Right cardiac atrium (tissue), 5 donors: Measurements from ENCODE around the gene UBE2H. TPM values are rescaled to one million over a fixed set of nuclear protein-coding genes. Genes with fewer than 3 reads are reported as not detected.
"Not testable (repeated sequence)": the region's sequence is repeated elsewhere in the genome, so short reads cannot be mapped to it uniquely, and the experiment has no call there.

ENCODE experiments used
- ATAC-seq, 2 donors: fragments of 200-7000 bp; cut with Tn5 transposase; one replicate each; pipeline versions ENCODE4 v1.8.0 to v1.9.1; 2020; ENCODE audit warnings: moderate library complexity in 2 of 2, mild to moderate bottlenecking in 1 of 2
- DNase-seq, 3 donors: peaks; one replicate each; pipeline ENCODE4 v3.0.0-alpha.2; 2020
- H3K27ac ChIP-seq: one replicate; pipeline ENCODE4 v1.5.1; 2013; ENCODE audit warnings: mild to moderate bottlenecking, low read length, control low read depth, moderate library complexity
- H3K27me3 ChIP-seq: one replicate; pipeline ENCODE4 v1.6.1; 2013; ENCODE audit not compliant: control insufficient read depth, insufficient read depth
- H3K4me1 ChIP-seq: one replicate; pipeline ENCODE4 v1.6.1; 2013; ENCODE audit warnings: low read length; ENCODE audit not compliant: control insufficient read depth, insufficient read depth
- H3K4me3 ChIP-seq: one replicate; pipeline ENCODE4 v1.5.1; 2013; ENCODE audit warnings: low read length, control low read depth
- H3K9me3 ChIP-seq: one replicate; pipeline ENCODE4 v1.6.1; 2013; ENCODE audit warnings: low read length; ENCODE audit not compliant: control insufficient read depth
- WGBS: extraction: QIAGEN DNeasy Blood & Tissue Kit; methylation state at CpG from one replicate; pipeline ENCODE4 v1.1.7; 2013; 5-methylcytosine and 5-hydroxymethylcytosine counted together
- intact Hi-C, 4 donors: fragments of 100-400 bp; cut with DNase I; formaldehyde crosslinking; loops; one replicate each; pipeline versions ENCODE4 v1.11.0 to v1.14.0; 2022 to 2023
- polyA plus RNA-seq: library from polyadenylated mRNA; stranded (reverse); fragments of 200-250 nt; gene quantifications from one replicate; pipeline ENCODE4 v1.2.3, GENCODE V29; 2013
- total RNA-seq, 4 donors: library from RNA; stranded (reverse); fragmentation: NEBNext Ultra II Directional; extraction: Animal tissue kit (Norgen Biotek cat#: 25700); gene quantifications; one replicate each; pipeline ENCODE4 v1.2.1, GENCODE V29; 2021
- donor health status: healthy with polysubstance abuse.
- donor health status: DM: no; HTN: yes; CAD: no.
- donor health status: DM: no; HTN: no; CAD: no.
- donor health status: DM: no; HTN: yes; CAD: no; lungs with severe emphysema.
- donor health status: DM: yes; HTN: yes; CAD: no.

UBE2H gene
- total and polyA plus RNA-seq, 5 donors = 38.2 to 79.0 (median 65.9) TPM

DNA sequence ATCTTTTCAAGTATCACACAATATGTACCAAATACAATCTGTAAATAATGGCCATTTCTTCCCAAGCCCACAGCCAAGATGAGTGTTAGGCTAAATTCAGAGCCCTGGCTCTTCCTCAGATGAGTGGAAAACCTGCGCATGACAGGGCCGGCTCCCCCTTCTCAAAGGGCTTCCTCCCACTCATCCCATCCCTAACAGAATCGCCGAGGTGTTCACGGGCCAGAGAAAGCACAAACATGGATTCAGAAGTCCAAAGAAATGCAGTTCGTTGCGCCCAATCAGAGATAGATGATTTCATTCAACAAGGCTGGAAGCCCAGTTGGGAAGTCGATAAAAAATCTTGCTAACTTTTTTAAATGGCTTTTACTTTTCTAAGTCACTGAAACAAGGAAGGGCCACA lies 121.8 kb downstream of the UBE2H start:
- Histone ChIP-seq H3K4me1 (peaks cover 16% of the 10 kb centered on the region), H3K27ac (peak overlapping the region; percentile 69), H3K27me3 (no peaks in the 10 kb centered on the region), H3K4me3 (no peak overlapping the region), H3K9me3 (no peaks in the 10 kb centered on the region)
- DNase-seq = no peak
- WGBS = 59% methylated on average over 8 of the region's 8 CpGs
- ATAC-seq = no peak
- intact Hi-C loops = loop anchor here in 2 of 4 donors (5.0 to 10.0 kb wide), 2 partner anchors 116 to 124 kb away; partner anchors contain the start of gene UBE2H (in 1 of the 2)

DNA sequence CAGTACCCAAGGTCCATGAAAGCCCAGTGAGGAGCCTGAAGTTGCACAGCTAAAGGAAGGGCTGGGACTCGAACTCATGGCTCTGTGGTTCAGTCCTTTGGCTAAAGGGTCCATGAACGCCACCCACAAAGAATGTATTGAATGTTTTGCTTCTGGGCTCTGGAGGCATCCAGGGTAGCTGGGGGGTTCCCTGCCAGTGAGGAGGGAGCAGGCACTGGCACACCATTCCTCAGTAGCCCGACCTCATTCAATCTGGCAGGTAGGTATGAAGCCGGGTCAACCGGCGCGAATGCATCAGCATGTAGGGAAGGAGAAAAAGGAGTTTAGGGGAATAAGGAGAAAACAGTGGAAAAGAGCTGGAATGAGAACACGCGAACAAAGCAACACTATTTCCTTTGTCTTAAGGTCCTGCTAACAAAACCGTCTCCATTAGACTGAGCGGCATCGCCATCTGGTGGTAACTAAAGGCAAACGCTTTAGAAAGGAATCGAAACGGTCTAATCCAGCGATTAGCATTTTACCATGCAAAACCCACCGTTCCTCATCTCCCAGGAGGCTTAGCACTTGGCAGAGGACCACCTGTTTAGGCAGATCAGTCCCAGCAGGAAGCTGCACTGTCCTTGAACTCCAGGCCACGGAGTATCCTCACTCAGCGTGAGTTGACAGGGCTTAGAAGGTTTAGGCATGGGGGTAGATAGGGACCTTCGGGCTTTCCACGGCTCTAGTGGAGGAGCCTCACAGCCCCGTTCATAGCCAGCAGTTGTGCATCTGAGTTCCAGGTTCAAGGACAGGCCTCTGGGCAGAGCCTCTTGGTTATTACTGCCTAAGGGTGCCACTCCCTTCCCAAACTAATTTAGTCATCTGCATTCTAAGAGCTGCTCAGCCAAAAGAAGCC lies 122.8 kb downstream of the UBE2H start:
- 13% methylated on average over 22 of the region's 22 CpGs for WGBS
- DNase-seq = peak; percentile 52 to 79 (median 64)
- intact Hi-C loops = loop anchor here (2.0 to 10.0 kb wide), 7 partner anchors 117 to 182 kb away; partner anchors contain the start of gene UBE2H (in 1 of the 4)
- peaks cover 16% of the 10 kb centered on the region for H3K4me1 ChIP-seq
- no peaks in the 10 kb centered on the region for H3K27me3 ChIP-seq
- H3K9me3 ChIP-seq = no peaks in the 10 kb centered on the region
- peak; percentile 22 to 39 for ATAC-seq
- no peak overlapping the region for H3K4me3 ChIP-seq
- peak overlapping the region; percentile 28 for H3K27ac ChIP-seq

DNA sequence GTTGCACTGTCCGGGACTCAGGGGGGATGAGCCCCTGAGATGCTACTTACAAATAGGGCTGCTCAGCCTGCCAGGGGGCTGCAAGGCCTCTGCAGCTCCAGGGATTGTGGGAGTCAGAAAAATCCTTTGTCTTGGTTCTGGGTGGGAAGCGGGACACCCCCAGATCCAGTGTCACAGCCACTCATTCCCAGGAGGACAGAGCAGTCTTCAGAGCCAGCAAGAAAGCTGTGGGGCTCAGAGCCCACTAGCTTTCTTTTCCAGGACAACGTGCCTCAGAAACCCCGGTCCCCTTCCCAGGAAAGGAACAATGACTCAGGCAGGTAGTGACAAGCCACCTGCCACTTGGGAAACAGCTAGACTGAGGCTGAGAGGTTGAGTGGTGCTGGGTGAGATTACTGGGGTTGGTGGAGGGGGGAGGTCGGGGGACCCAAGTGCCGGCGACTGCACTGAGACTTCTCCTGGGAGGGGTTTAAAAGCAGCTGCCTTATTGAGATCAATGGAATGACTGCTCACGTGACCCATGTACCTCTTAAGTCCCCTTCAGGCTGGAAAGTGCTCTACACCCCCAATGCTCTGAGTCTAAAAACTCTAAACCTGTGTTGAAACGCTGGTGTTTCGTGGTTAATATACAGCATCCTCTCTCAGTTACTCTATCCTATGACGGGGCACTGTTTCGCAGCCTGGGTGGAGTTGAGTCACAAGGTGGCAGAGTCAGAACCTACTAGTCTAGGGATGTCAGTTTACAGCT lies 123.6 kb downstream of the UBE2H start:
- DNase-seq (no peak), ATAC-seq (no peak)
- Histone ChIP-seq H3K27ac (no peak overlapping the region), H3K27me3 (no peaks in the 10 kb centered on the region), H3K4me3 (no peak overlapping the region), H3K9me3 (no peaks in the 10 kb centered on the region), H3K4me1 (peaks cover 16% of the 10 kb centered on the region)
- intact Hi-C loops = loop anchor here (2.0 to 10.0 kb wide), 5 partner anchors 162 to 183 kb away; no protein-coding TSS in a partner anchor
- WGBS = 84% methylated on average over 12 of the region's 12 CpGs

DNA sequence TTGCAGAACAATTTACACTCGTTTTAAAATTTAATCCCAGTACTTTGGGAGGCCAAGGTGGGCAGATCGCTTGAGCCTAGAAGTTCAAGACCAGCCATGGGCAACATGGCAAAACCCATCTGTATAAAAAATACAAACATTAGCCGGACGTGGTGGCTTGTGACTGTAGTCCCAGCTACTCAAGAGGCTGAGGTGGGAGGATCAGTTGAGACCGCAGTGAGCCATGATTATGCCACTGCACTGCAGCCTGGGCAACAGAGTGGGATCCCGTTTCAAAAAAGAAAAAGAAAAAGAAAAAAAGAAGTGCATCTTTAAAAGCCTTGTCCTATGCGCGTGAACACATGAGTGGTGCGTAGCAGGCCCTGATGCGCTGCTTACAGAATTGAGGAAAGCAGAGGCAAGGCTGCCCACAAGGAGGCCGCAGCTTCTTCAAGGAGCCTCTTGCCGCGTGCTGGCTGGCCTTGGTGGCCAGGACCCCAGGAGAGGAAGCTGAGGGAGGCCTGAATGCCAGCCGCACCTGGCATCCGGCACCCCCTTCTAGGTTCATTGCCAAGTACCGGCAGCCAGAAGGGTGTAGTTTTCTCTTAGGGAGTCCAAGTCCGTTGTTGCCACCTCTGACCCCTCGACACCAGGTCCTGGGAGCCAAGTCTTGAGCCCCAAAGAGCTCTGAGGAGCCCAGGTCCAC lies 124.5 kb downstream of the UBE2H start:
- peak in 1 of 3 donors; percentile 50 for DNase-seq
- 88% methylated on average over 18 of the region's 18 CpGs for WGBS
- intact Hi-C loops = loop anchor here (2.0 to 10.0 kb wide), 5 partner anchors 161 to 184 kb away; no protein-coding TSS in a partner anchor
- H3K4me3 ChIP-seq = no peak overlapping the region
- peaks cover 16% of the 10 kb centered on the region for H3K4me1 ChIP-seq
- H3K27ac ChIP-seq = no peak overlapping the region
- no peaks in the 10 kb centered on the region for H3K27me3 ChIP-seq
- no peak for ATAC-seq
- H3K9me3 ChIP-seq = no peaks in the 10 kb centered on the region

DNA sequence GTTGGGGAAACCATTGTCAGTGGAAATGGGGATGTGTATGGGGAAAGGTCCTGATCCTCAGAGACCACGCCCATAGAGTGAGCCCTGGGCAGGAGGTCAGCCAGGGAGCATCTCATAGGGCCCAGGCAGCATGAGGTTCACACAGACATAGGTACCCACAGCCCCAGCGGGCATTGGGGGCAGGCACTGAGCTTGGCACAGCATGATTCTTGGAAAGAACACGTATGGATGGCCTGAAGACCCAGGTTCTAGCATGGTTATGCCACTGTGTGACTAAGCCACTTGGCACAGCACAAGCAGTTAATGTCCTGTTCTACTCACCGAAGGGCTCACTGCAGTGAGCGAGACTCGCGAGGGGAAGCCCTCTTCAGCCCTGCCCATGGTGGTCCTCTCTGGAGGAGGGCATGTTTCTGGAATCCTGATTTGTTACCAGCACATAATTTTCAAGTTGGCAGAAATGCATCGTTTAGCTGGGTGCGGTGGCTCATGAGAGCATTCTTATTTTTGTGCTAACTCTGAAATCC lies 125.2 kb downstream of the UBE2H start:
- Histone ChIP-seq H3K4me3 (no peak overlapping the region), H3K4me1 (peaks cover 16% of the 10 kb centered on the region), H3K27ac (no peak overlapping the region), H3K9me3 (no peaks in the 10 kb centered on the region), H3K27me3 (no peaks in the 10 kb centered on the region)
- DNase-seq (no peak), ATAC-seq (no peak)
- intact Hi-C loops = loop anchor here (5.0 to 10.0 kb wide), 4 partner anchors 160 to 185 kb away; no protein-coding TSS in a partner anchor
- WGBS = 87% methylated on average over 9 of the region's 9 CpGs

DNA sequence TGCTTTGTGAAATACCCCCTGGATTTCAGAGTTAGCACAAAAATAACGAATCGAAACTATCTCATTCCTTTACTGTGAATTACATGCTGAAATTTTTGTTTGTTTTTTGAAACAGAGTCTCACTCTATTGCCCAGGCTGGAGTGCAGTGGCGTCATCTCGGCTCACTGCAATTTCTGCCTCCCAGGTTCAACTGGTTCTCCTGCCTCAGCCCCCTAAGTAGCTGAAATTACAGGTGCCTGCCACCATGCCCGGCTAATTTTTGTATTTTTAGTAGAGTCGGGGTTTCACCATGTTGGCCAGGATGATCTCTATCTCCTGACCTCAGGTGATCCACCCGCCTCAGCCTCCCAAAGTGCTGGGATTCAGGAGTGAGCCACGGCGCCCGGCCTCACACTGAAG lies 125.9 kb downstream of the UBE2H start:
- intact Hi-C loops = loop anchor here (5.0 to 10.0 kb wide), 4 partner anchors 160 to 185 kb away; no protein-coding TSS in a partner anchor
- not testable (repeated sequence) for DNase-seq, H3K27me3 ChIP-seq, H3K4me3 ChIP-seq, ATAC-seq, H3K27ac ChIP-seq, H3K9me3 ChIP-seq
- peaks cover 11% of the 10 kb centered on the region for H3K4me1 ChIP-seq
- WGBS = 80% methylated on average over 10 of the region's 10 CpGs

DNA sequence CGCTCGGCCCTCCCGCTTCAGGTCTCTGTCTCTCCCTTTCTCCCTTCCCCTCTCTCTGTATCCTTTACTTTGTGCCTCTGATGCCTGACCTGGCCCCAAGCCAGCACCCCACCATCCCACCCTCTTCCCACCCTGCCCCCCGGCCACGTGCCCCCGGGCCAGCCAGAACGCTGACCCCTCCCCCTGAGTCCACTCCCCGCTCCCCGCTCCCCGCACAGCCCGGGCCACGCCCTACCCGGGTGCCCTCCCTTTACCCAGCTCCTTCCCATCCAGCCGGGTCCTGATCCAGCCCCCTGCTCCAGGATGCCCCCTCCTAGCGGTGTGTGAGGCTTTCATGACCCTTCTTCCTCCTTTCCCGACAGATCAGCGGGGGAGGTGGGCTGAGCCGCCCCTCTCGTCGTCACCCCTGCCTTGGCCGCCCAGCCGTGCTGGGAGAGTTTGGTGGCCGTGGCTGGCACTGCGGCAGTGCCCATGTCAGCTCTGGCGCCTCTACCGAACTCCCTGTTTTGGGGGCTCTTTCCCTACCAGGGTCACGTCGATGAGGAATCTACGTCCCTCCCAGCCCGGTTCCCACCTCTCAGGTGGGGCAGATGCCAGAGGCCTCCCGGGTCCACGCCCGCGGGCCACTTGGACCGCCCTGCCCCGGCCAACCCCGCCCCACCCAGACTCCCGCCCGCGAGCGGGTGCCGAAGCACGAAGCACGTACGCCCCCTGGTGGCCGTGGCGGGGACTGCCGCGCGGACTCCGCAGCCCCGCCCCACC lies 127.4 kb downstream of the UBE2H start:
- H3K4me1 ChIP-seq = peaks cover 4% of the 10 kb centered on the region

DNA sequence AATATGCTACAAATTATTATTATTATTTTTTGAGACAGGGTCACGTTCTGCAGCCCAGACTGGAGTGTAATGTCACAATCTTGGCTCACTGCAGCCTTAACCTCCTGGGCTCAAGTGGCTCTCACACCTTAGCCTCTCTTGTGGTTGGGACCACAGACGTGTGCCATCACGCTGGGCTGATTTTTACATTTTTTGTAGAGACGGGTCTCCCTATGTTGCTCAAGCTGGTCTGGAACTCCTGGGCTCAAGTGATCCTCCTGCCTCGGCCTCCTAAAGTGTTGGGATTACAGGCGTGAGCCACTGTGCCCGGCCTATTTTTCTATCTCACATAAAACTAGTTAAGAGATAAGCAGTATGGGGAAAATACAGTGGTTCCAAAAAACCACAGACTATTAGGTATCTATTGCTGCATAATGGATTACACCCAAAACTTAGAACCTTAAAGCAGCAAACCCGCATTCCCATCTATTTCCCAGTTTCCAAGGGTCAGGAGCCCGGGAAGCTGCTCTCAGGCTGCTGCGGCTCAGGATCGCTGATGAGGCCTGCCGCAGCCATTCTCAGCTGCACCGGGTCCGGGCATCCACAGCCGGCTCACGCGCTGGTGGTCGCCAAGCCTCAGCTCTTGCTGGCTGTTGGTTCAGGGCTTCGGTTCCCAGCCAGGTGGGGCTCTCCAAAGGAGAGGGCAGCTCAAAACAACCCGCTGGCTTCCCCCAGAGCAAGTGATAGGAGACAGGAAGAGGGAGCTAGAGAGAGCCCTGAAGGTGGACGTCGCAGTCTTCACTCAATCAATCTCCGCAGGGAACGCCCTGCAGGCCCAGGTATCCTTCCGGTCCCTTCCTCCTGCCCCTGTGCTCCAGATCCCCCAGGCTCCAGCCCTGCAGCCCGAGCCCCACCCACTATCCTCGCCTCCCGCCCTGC lies 128.2 kb downstream of the UBE2H start:
- peak; percentile 24 to 32 for ATAC-seq
- H3K27me3 ChIP-seq = no peaks in the 10 kb centered on the region
- intact Hi-C loops = loop anchor here (5.0 to 10.0 kb wide), 4 partner anchors 157 to 188 kb away; no protein-coding TSS in a partner anchor
- H3K4me3 ChIP-seq = peak overlapping the region; percentile 46
- peaks cover under 1% of the 10 kb centered on the region for H3K4me1 ChIP-seq
- H3K27ac ChIP-seq = no peak overlapping the region
- WGBS = 33% methylated on average over 28 of the region's 28 CpGs
- peak in 2 of 3 donors; percentile 59 to 60 for DNase-seq
- H3K9me3 ChIP-seq = no peaks in the 10 kb centered on the region

More for the DNA sequence above, 127.4 kb downstream of the UBE2H start:
- DNase-seq = peak; percentile 88 to 96 (median 96)
- peak; percentile 87 to 90 for ATAC-seq
- H3K9me3 ChIP-seq = no peaks in the 10 kb centered on the region
- no peaks in the 10 kb centered on the region for H3K27me3 ChIP-seq
- no peak overlapping the region for H3K27ac ChIP-seq
- intact Hi-C loops = loop anchor here (5.0 to 10.0 kb wide), 4 partner anchors 158 to 187 kb away; no protein-coding TSS in a partner anchor
- WGBS = 1% methylated on average over 52 of the region's 52 CpGs
- H3K4me3 ChIP-seq = peak overlapping the region; percentile 46

DNA sequence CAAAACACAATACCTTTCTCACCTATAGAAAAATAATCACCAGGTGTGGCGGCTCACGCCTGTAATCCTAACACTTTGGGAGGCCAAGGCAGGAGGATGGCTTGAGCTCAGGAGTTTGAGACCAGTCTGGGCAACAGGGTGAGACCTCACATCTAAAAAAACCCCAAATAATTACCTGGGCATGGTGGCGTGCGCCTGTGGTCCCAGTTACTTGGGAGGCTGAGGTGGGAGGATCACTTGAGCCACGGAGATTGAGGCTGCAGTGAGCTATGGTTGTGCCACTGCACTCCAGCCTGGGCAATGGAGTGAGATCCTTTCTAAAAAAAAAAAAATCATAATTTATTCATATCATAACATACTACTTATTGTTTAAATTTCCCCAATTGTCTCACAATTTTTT lies 129.6 kb downstream of the UBE2H start:
- not testable (repeated sequence) for H3K27ac ChIP-seq

More for the DNA sequence above, 129.6 kb downstream of the UBE2H start:
- H3K9me3 ChIP-seq, H3K27me3 ChIP-seq, H3K4me3 ChIP-seq, DNase-seq, H3K4me1 ChIP-seq, ATAC-seq: not testable (repeated sequence)
- intact Hi-C loops = loop anchor here in 2 of 4 donors (10.0 kb wide), 1 partner anchor 158 kb away; no protein-coding TSS in a partner anchor
- WGBS = 99% methylated on average over 5 of the region's 5 CpGs
